ENCODE data around the gene RNF150.
A peak's percentile ranks its signal among the peaks of the same experiment; 100 is the strongest.

RNF150 gene

DNA sequence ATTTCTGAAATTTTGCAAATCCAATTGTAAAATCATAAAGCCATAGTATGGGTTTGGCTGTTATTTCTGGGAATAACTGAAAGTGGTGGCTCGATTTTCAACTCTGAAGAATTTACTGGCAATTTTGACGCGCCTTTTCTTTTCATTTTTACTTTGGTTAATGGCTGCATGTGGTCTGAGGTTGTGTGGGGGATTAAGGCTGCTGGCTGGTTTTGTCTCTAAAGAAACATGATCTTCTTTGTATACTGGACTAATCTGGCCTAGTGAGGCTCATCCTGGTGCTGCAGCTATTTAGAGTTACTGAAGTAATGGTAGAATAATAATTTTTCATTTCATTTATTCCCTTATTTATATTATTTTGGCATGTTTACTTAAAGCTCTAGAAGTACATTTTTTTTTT lies 164.0 kb downstream of the RNF150 start:
- DNase-seq, result no peak

DNA sequence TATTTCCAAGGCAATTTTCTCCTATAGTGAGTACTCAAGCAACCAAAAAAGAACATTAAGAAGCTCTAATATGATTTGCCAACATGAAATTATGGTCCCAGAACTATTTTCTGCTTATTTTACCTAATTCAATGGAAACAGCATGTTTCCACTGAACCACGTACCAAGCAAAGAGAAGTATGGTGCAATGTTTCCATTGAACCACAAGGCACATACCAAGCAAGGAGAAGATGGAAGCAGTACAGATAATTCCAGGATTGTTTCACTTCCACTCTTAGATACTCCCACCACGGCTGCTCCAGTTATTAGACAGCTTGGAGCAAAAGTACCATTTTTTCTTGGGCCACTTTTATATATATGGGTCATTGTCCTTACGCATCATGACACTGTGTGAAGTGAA lies 164.9 kb downstream of the RNF150 start:
- DNase-seq, result no peak

DNA sequence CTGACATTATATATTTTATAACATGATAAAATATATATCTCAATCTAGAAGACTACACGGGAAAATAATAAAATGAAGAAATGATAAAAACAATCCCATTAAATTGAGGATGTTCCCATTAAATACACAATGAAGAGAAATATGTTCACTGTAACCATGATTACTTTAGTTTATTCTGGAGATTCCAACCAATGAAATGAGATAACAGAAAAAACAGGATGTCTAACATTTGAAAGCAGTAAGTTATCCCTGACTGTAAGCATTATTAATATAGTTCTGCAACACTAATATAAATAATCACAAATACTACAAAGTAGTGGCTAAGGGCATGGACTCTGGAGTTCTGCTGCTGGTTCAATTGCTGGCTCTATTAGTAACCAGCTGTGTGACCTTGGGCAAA lies 169.4 kb downstream of the RNF150 start:
- no peak for DNase-seq

DNA sequence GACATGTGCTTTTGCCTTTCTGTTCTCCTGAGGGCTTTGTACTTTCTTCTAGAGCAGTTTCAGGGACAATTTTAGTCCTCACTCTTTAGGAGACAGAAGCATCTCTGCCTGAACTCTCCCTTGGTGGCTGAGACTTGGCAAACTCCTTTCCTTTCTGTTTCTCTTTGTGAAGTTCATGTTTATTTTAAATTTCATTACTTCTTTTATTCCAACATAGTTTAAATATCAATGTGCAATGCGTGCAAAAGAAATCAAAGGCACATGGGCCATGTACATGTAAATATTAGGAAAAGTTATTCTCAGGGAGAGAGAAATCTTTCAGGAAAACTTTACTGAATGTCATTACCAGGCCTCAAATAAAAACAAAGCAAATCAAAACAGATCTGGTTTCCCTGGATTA lies 177.6 kb downstream of the RNF150 start:
- DNase-seq, result no peak

DNA sequence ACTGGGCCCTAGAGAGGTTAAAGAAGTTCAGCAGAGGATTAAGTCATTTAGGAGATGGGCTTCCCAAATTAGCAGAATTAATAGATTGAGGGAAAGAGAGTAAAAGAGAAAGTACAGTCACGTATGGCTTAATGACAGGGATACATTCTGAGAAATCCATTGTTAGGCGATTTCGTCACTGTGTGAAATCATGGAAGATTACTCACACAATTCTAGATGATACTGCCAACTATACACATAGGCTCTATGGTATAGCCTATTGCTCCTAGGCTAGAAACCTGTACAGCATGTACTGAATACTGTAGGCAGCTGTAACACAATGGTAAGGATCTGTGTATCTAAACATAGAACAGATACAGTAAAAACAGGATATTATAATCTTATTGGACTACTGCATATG lies 180.6 kb downstream of the RNF150 start:
- DNase-seq, result no peak

DNA sequence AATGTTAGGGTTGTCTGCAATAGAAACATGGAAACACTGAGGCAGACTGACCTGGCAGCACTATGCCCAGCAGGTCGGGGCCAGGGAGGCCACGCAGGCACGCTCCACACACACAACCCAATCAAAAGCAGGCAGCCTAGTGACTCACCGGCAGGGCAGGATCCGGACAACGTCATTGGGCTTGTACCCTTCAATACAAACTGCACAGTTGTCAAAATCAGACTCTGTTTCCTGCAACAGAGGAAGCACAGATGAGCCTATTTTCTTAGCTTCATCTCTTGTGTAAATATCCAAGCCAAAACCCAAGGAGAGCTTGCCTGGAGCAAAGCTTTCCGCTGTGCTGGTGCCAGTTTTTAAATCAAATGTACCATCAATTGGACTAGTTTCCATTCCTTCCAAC lies 185.8 kb downstream of the RNF150 start:
- DNase-seq, result no peak

DNA sequence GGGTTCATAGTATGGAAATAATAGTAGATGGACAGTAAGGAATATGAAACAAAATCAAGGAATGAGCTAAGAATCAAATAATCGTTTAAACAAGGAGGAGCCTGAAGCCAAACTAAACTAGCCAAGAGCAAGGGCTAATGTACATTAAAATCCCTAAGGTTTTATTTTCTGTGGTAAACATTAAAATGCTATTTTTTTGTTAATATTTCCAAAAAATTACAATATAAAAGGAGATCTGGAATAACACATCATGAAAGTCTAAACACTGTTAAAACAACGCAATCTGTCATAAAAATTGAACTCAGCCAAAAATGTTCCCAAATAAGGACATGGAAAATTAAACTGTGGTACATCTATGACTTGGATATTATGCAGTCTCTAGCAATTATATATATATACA lies 188.2 kb downstream of the RNF150 start:
- DNase-seq, result no peak

DNA sequence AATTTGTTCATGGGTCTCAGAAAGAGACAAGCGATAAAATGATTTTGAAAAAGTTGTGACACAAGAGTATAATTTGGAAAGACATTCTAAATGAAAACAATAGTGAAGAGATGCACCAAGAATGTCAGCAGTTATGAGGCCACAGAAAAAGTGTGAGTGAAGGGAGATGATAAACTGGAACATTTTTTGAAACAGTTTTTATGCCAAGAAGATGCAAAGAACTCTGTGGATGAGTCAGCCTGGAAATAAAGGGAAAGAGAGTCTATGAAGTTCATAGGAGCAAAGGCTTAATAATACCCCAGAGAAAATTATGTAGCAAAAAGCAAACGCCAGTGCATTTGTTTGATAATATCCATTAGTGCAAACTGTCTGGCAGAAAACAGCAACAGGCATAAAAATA lies 188.7 kb downstream of the RNF150 start:
- DNase-seq, result no peak

DNA sequence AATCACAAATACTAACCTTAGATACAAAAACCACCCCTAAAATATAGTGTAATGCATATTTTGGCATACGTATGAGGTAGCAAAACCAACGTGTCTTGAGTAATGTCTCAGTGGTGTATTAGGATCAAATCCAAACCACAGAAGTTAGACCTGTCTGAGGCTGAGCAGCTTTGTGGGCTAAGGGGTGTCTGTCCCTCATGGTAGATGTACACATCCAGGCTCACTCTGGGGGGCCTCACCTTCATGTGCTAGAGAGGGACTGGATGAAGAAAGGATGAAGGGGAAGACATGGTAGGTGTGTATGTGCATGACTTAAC lies 189.1 kb downstream of the RNF150 start:
- DNase-seq, result no peak

DNA sequence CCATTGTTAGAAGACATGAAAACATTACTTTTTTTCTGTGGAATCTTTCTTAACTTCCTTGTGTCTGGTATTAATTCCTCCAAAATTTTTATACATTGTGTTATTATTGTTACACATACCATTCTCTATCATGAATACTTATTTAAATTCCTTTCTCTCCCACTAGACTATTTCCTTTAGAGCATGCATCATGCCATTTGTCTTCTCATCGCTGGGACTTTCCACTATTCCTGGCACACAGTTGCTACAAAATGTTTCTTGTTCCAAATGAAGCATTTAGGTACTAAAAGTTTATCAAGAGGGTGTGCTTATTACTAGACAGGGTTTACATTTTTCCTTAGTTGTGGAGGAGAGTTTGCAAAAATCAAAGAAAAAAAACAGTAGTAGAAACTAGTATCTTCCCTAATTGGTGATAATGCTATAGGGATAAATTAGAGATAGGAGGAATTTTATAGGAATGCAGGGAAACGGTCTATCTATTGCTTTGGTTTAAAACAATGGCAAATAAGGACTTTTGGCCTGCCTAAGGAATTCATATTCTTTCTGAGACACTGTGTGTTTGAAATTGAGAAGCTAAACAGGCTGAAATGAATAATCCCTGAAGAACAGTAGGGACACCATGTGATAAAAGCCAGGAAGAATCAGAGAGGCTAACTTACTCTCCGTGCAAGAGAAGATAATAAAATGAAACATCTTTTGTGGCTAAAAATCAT lies 189.6 kb downstream of the RNF150 start:
- DNase-seq, result no peak

DNA sequence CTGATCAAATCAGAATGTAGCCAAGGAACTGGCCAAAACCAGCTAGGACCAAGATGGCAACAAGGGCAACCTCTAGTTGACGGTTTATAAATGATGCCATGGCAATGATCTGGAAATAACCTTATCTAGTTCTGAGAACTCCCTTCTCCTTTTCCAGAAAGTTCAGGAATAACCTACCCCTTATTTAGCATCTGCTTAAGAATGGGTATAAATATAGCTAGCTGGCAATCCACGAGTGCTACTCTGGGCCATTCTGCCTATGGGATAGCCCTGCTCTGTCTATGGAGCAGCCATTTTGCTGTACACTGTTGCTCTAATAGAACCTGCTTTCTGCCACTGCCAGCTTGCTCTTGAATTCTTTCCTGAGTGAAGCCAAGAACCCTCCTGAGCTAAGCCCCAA lies 192.7 kb downstream of the RNF150 start:
- no peak for DNase-seq

DNA sequence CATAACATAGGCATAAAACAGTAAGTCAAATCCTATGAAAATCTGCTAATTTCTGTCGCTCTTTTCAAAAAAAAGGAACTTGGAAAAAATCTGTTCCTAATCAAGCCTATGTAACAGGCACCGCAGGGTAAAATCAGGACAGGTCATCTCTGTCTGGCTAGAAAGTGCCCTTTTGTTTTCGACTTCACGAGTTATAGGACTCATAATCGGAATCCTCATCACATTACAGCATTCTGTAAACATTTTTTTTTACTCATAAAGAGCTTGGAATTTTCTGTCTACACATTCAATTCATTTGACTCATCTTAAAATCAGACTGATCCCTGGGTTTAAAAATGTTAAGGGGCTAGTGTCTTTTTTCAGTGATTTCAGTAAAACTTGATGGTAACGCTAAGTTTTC lies 195.4 kb downstream of the RNF150 start:
- DNase-seq, result no peak

DNA sequence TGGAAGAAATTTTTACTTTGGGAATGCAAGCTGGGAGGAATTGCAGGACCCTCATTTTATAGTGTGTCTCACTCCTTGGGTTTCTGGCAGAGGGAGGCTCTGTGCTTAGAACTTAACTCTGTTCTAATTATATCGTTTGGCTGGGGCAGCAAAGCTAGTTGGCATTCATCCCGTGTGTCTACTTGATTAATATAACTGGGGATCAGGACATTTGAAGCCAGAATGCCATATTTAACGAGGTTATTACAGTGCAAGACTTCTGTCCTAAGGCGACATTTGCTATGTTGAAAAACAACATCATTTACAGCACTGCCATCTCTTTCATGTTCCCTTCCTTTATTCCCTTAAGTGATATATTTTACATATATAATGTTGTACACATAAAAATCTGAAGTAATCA lies 198.0 kb downstream of the RNF150 start:
- DNase-seq, result no peak

DNA sequence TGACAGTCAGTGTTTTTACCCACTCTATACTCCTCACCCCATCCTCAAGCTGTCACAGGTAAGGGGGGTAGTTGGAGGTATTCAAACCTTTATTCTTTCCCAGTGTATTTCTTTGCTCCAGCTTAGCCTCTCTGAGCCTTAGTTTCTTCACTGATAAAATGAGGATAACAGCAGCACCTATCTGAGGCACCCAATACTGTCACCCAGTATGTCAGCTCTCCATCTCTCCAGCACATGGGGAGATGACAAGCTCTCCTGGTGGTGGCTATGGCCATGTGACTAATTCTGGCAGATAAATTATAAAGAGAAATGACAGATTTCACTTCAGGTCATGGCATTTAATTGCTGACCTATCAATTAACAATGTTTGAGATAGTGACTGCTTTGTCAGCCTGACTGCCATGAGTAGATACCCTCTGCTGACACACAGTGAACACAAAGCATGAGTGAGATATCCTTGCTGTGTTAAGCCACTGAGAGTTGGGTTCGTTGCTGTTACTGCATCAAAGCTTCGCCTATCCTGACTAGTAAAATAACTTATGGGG lies 200.7 kb downstream of the RNF150 start:
- no peak for DNase-seq

DNA sequence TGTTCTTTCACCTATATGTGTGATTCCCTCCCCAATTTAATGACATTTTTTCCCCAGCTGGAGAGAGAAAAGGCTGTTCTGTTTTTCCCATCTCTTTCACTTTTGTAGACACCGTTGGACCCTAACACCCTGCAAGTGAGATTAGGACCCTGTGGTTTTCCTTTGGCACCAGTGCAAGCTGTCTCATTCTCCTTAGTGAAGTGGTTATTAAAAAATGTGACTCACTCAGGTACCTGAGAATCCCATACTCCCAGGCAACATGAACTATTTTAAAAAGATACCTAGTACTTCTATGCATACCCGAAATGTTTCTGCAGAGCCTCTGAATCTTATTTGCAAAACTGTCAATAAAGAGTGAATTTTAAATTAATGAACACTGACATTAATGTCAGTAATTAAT lies 201.4 kb downstream of the RNF150 start:
- DNase-seq, result peak; percentile 19

DNA sequence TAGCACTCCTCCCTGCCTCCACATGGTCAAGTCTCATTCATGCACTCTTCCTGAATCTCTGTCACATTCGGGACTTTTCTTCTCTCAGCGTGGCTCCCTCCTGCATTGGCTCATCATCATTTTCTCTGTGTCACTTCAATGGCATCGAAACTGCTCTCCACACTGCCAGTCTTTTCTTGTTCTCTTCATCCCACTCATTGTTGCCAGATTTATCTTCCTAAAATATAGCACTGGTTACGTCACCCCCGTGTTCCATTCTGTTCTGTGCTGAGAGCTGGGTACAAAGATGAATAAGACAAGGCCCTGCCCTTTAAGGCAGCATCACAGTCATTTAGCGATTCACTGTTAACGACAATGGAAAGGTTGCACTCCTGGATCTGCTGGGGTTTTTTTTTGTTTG lies 202.7 kb downstream of the RNF150 start:
- no peak for DNase-seq

DNA sequence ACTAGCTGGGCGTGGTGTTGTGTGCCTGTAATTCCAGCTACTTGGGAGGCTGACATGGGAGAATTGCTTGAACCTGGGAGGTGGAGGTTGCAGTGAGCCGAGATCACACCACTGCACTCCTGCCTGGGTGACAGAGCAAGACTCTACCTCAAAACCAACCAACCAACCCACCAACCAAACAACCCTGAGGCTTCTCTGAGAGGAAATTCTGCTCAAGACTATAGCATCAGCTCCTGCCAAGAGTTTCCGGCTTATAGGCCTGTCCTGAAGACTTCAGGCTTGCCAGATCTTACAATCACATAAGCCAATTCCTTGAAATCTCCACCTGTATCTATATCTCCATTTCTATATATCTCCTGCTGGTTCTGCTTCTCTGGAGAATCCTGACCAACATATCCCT lies 203.3 kb downstream of the RNF150 start:
- DNase-seq, result no peak

DNA sequence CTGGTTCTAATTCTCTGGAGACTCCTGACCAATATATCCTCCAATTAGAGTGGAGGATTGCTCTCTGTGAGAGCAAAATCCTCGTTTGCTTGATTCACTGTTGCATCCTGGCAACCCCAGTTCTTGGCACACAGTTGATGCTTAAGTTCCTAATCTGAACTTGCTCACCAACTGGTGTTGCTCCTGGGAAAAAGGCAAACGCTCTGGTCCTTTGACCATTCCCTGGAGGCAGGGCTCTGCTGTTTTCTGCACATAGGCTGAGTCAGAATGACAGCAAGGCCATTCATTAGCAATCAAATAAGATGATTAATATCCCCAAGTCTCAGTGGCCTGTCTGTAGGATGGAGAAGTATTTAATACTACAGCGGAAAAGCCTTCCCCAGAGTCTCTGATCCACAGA lies 204.4 kb downstream of the RNF150 start:
- DNase-seq, result no peak

DNA sequence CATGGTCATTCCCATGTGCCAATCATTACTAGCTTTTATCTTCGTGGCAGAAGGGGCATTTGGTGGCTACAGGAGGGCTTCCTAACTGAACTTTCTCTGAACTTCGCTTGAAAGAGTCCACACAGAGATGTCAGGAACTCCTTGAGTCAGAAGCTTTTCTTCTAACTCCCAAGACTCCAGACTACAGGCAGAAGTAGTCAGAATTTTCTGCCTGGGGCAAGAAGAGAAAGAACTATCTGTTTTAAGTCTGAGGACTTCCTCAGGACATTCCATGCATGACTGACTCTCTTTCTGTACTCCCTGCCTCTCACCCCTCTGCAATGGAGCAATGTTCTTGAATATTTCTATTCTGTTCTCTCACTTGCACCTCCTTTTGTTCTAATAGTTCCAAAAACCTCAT lies 206.6 kb downstream of the RNF150 start:
- DNase-seq, result no peak

DNA sequence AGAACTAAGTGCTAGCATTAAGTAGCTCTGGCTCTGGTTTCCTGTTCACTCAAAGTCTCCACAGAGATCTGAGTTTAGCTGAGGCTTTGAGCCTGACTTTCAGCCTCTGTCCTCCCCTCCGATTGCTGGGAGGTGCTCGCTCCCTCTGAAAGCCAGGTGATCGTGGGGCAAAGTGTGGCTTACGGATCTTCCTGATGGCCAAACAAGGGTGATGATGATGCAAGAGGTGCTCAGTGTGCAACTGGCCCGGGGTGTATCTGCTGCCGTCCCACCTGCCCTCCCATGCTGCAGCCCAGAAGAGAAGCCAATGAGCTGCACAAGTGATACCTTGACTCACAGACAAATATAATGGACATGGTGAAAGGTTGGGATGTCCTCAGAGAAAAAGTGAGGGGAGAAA lies 207.9 kb downstream of the RNF150 start:
- DNase-seq, result no peak

DNA sequence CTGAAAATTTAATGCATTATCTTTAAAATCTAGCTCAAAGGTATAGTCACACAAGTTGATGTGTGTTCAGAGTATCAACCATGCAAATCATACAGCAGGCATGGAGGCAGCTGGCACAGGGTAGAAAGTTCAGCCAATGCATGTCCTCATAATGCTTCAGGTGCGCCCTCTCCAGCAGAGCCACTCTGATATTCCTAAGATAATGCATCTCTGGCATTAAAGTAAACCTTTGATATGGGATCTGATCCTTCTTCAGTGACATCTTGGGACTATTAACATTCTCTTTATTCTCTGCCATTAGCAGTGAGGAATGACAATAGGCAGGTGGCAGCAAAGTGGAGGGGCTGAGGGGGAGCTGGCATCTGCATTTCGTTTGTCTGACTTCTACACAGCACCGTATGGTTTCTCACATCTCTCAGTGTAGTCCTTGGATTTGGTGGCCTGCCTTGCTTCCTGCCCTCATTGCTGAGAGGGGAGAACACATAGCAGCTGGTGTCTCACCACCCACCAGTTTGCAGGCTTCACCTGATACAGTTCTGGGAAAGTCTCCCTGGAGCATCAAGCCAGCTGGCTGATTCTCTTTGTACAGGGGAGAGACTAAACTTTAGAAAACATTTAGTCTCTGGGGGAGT lies 208.4 kb downstream of the RNF150 start:
- DNase-seq, result no peak

DNA sequence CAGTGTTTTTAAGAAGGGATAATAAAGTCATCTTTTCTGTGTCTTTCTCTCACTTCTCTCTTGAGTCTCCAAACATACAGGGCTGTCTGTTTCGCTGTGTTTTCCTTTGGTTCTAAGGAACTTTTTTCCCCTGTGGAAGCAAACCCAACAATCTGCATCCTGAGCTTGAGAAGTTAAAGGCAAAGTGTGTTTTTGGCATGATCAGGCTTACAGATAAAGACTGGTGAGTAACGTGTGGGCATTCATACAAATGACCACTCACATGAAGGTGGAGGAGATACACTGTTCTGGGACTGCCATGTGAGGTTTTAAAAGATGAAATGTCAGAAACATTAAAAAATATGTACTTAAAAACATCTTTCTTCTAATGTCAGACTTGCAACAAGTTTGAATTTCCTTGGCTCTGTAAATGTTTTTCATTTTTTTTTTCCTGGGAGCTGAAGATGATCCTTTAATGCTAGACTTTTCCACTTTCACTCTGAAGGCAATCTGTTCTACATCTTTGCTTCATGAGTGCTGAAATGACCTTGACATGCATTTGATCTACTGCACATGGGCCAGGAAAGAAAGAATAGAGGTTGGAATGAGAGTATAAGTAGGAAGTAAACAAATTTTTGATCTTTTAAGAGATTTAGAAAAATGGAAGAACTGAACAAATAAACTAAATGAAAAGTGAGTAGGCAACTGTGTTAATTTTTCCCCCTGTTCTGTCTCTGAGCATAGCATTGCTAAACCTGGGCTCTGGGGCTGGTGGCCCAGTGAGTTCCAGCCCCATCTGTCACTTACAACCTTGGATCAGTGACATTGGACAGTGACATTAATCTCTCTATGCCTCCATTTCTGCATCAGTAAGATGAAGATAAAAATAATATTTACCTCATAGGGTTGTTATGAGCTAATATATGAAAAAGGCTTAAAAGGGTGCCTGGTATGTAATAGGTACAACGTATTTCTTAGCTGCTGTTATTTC lies 226.0 kb downstream of the RNF150 start:
- DNase-seq, result no peak

DNA sequence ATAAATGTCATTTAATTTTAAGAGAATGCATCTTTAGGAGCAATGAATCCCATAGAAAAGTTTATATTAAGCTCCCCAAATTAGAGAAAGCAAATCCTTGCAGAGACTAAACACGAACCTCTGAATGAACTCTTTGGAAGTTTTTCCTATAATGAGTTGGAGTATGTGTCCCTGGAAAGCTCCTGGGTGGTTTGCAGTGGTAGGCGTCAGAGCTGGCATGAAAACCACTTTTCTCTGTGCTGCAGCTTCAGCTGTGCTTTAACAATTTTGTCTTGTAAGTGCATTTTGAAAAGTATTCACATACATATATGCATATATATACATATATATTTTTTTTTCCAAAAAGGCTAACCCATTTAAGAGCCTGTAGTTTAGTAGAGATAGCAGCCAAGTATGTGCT lies 228.4 kb downstream of the RNF150 start:
- DNase-seq, result no peak
